SU-DHL-6 (cell line): ENCODE data around the gene AQP6.

Experiments used
- EZH2phosphoT487 ChIP-seq: fragments of 200-600 bp; sonication (generic), shearing (Covaris generic); conservative IDR thresholded peaks from 2 replicates; pipeline ENCODE4 v1.6.1; 2018; ENCODE audit warnings: mild to moderate bottlenecking, antibody characterized with exemption, low read length, moderate library complexity, mixed read lengths
- TF ChIP-seq, protein P1 (sequence below): fragments of 200-600 bp; sonication (generic); IDR thresholded peaks from one replicate; pipeline ENCODE4 v1.5.1; 2017; ENCODE audit warnings: antibody characterized with exemption, mild to moderate bottlenecking, low read length, moderate library complexity; ENCODE audit not compliant: insufficient read depth, poor library complexity, severe bottlenecking

DNA sequence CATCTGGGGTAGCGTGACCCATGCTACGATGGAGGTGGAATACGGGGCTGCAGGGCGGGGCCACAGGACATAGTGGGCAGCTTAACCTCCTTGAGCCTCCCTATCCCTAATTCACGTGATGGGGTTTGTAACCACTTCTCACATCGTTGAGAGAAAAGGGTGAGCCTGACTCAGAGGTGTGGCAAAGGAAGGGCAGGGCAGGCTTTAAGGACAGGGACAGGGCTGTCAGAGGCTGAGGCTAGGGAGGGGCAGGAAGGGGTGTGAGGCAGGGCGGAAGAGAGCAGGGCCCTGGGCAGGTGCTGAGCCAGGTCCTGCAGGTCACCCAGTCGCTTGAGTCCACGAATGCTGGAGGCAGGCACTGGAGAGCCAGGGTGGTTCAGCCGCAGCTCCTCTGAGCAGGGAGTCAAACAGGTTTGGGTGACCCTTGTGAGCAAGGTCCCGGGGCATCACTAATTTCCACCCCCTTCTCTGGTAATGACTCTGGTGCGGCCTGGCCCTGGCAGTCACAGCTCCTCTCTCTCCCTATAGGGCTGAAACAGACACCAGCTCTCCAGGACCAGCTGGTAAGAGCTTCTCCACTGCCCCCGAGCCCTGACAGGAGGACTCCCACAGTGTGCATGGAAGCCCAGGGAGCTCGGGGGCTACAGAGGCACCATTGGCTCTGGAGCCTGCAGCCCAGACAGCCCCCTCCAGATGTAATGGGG is 29.7 kb upstream of the AQP6 start:
- TF ChIP-seq, protein P1, sequence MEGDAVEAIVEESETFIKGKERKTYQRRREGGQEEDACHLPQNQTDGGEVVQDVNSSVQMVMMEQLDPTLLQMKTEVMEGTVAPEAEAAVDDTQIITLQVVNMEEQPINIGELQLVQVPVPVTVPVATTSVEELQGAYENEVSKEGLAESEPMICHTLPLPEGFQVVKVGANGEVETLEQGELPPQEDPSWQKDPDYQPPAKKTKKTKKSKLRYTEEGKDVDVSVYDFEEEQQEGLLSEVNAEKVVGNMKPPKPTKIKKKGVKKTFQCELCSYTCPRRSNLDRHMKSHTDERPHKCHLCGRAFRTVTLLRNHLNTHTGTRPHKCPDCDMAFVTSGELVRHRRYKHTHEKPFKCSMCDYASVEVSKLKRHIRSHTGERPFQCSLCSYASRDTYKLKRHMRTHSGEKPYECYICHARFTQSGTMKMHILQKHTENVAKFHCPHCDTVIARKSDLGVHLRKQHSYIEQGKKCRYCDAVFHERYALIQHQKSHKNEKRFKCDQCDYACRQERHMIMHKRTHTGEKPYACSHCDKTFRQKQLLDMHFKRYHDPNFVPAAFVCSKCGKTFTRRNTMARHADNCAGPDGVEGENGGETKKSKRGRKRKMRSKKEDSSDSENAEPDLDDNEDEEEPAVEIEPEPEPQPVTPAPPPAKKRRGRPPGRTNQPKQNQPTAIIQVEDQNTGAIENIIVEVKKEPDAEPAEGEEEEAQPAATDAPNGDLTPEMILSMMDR: no peak
- no peak for TF ChIP-seq EZH2phosphoT487
